ENCODE results near the gene TIMP3.

DNA sequence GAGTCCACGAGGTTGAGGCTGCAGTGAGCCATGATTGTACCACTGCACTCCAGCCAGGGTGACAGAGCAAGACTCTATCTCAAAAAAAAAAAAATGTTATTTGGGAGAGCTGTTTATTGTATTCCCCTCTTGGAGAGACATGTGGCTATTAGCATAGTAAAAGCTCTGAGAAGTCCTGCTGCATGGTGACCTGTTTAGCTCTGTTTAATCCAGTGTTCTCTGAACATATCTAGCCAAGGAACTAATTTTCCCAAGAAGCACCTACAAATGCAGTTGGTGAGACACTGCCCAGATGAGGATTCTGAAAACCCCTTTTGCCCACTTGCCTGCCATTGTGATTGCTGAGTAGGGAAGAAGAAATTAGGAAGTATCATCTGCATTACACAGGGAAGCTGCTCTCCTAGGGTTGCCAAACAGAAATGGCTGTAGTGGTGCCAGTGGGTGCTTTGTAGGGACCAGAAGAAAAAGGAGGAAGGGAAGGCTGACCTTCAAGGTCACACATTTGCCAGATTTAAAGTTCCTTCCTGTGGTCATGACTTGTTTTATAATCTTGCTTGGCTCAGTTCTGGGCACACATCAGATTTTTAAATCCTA, 15.7 kb downstream of the TIMP3 start:
- no peak for TF ChIP-seq CTCF (IDR thresholded peaks at IDR 0.05)
- TF ChIP-seq EZH2 (IDR thresholded peaks at IDR 0.05; ENCODE audit: borderline replicate concordance, insufficient read depth, low read depth, low read length, poor library complexity, severe bottlenecking) = no peak

Measured in B cell (primary cell).